GM21576 (cell line): ENCODE results near the gene B4GALNT1.
"Not testable (repeated sequence)": the region's sequence is repeated elsewhere in the genome, so short reads cannot be mapped to it uniquely, and the experiment has no call there.

Experiments used
- ATAC-seq: cut with Tn5 transposase; IDR thresholded peaks from one replicate; pipeline ENCODE4 v1.9.1; 2021; ENCODE audit warnings: mild to moderate bottlenecking, moderate library complexity; ENCODE audit not compliant: unreplicated experiment

Gene B4GALNT1

GRCh38 chr12:57621497-57622292 lies 11.3 kb downstream of the B4GALNT1 start:
- ATAC-seq = no peak

DNA sequence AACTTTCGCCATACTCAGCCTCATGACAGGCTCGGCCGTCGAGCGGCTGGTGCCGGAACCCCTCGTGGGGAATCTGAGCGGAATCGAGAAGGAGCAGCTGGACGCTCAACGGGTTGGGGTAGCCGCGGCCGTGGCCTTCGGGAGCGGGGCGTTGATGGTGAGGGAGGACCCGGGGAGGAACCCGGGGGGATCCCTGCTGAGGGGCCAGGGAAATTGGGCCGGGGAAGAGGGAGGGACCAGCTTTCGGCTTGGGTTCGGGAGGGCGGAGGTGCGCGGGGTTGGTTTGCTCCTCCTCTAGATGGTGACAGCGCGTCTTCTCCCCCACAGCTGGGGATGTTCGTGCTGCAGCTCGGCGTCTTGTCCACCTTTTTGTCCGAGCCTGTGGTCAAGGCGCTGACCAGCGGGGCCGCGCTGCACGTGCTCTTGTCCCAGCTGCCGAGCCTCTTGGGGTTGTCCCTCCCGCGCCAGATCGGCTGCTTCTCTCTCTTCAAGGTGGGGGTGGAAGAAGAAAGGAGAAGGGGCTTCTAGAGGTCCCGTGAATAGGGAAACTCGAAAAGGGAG lies 12.0 kb downstream of the B4GALNT1 start:
- ATAC-seq = no peak

- no peak for ATAC-seq
Observed at GRCh38 chr12:57620245-57620935, 12.6 kb downstream of the B4GALNT1 start.

- no peak for ATAC-seq
Observed at GRCh38 chr12:57619434-57620244, 13.4 kb downstream of the B4GALNT1 start.

DNA sequence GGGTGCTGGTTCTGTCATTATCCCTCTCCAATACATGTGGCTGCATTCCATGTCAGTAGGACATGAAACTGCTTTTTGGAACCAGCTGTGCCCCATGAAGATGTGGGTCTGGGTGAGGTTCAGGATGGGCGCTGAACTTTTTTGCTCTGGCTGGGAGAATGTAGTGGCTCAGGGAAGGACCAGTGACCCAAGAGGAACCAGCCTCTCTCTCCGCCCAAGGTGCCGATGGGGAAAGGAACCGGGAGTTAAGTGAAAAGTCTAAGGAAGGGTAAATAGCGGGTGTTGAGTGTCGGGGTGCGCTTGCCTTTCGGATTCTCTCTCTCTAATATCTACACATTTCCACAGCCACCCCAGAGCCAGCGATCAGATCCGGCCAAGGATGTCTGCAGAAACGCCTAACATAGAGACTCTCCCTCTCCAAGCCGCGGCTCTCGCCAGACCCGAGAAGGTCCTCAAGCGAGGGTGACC lies 14.0 kb downstream of the B4GALNT1 start:
- no peak for ATAC-seq

- ATAC-seq = not testable (repeated sequence)
Observed at GRCh38 chr12:57618431-57618830, 14.6 kb downstream of the B4GALNT1 start.

DNA sequence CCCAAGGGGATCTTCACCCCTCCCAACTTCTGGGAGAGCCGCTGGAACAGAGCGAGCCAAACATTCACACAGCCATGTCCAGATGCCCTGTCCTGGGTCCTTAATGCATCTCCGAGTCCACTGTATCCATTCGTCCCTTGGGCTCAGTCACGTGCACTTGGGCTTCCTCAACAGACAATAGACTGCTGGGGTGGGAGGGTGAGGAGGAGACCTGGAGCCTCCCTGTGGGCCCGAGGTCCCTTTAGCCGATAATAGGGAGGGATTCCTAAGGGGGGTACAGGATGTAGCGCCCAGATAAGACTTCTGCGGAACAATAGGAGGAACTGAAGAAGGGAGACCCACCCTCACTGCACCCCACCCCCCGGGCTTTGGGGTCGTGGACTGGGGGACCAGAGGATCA lies 15.1 kb downstream of the B4GALNT1 start:
- ATAC-seq = no peak

DNA sequence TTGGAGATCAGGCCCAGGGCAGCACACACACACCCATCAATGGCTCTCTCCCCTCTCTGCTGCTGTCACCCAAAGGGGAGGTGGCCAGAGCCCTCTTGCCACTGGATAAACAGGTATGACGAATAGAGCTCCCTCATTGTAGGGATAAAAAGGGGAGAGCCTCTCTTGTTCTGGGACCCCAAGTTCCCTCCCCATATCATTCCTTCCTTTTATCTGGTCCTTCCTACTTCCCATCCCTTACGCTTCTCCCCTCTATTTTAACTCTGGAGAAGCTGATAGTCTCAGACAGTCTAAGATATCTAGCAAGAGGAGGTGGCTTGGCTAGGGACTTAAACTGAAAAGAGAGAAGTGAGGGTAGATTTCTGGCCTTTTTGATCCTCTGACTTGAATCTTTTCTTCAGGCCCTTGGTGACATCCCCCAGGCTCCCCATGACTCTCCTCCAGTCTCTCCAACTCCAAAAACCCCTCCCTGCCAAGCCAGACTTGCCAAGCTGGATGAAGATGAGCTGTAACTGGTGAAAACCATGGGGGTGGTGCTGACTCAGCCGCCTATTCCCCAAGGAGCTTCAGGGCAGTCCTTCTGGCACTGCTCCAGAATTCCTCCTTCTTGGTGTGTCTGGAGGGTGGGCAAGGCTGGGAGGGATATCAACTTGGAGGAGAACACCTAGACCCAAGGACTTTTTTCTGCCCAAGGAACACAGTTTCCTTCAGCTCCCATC lies 16.5 kb downstream of the B4GALNT1 start:
- no peak for ATAC-seq

DNA sequence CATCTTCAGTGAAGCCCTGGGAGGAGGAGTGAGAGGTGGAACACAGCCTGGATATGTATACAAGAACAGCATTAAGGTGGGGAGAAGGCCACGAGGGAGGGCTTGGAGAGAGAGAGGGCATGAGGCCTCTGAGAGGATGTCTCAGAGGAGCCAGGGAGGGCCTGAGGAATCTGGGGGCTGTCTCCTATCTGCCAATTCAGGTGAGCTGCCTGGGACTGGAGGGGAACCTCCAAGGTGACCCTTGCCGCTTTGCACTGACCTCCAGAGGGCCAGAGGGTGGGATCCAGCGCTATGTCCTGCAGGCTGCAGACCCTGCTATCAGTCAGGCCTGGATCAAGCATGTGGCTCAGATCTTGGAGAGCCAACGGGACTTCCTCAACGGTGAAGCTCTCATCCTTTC lies 17.4 kb downstream of the B4GALNT1 start:
- no peak for ATAC-seq

GRCh38 chr12:57614948-57615500 lies 18.0 kb downstream of the B4GALNT1 start:
- ATAC-seq = no peak

DNA sequence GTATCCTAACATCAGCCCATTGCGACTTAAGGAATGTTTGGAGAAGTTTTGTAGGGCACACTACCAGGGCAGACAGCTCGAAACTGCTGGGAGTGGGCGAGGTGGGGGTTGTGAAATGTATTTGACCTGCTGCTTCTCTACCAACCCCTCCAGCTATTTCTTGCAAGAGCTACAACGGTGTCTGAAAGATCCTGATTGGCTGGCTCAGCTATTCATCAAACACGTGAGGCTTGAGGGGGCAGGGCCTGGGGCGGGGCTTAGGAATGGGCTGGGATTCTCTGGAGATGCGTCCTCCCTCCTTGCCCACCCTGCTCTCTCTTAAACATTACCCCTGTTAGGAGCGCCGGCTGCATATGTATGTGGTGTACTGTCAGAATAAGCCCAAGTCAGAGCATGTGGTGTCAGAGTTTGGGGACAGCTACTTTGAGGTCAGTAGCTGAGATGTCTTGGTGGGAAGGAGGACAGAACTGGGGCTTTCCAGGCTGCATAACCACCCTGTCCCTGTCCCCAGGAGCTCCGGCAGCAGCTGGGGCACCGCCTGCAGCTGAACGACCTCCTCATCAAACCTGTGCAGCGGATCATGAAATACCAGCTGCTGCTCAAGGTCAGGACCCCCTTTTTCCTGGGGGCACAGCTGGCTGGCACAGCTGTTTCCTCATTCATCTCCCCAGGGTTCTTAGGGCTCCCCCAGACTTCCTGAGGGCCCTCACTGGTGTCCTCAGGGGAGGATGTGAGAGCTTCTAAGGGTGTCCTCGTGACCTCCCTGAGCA lies 18.6 kb downstream of the B4GALNT1 start:
- peak; percentile 52 for ATAC-seq

DNA sequence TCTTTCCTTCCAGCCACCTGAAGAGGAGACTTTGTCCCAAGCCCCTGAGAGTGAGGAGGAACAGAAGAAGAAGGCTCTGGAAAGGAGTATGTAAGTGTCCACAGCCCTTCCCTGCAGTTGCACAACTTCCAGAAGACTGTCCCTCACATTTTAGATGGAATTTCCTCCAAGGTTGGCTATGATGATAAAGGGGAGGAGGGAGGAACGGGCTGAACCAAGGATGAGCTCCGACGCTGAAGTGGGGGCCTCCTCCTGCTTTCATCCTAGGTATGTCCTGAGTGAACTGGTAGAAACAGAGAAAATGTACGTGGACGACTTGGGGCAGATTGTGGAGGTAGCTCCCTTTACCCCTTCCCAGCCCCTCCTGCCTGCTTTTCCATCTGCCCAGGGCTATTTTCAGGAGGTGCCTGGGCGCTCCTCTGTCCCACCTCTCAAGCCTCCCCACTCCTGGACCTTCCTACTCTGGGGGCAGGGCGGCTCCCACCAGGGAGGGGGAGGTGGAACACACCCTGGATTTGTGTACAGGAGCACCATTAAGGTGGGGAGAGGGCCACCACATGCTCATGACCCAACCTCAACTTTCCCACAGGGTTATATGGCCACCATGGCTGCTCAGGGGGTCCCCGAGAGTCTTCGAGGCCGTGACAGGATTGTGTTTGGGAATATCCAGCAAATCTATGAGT lies 19.4 kb downstream of the B4GALNT1 start:
- no peak for ATAC-seq

DNA sequence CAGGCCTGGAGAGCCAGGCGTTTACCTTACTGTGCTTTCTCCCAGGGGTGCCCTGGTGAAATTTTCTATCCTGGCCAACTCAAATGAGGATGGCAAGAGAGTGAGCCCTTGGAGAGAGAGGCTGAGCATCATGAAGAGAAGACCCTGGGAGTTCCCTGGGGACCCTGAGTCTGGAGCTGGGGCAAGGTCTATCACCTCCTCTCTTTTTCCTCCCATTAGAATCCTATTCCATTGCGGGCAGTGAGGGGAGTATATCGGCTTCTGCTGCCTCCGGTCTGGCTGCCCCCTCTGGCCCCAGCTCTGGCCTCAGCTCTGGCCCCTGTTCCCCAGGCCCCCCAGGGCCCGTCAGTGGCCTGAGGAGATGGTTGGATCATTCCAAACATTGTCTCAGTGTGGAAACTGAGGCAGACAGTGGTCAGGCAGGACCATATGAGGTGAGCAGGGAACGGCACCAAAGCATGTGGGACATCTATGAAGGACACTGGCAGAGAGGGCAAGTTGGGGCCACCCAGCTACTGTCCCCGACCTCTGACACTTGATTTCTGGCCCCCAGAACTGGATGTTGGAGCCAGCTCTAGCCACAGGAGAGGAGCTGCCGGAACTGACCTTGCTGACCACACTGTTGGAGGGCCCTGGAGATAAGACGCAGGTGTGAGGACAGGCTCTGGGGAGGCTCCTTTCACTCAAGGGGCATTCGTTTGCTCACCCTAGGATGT lies 20.1 kb downstream of the B4GALNT1 start:
- ATAC-seq = no peak

- no peak for ATAC-seq
Observed at GRCh38 chr12:57611827-57612710, 20.9 kb downstream of the B4GALNT1 start.

DNA sequence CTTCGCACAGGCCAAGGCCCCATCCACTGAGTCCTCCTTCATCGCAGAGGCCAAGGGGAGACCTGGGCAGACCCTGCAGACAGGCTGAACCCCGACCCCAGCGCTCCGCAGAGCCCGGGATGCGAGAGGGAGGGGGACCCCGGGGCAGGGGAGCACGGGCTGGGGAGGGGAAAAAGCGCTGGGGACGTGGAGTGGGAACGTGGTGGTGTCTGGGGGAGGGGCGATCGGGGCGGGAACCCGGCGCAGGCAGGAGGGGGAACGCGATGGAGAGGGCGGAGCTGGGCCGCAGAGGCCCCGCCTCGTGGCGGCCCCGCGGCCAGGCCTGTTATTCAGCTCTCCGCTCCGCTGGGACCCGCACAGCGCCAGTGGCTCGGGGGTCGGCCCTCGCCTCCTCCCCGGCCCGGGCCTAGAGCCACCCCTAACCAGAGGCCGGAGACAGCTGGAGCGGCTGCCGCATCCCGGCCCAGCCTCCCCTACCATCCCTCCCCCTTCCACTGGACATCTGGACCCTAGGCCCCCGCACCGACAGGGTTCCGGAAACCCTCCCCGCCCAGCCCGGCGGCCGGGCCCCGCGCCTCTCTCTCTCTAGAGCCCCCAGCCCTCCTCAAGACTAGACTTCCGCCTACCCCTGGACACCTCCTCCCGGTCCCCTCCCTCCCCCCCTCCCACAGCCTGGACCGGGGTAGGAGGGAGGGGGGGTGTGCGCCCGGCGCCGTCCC lies 21.7 kb downstream of the B4GALNT1 start, which contains the start of gene ARHGEF25:
Gene ARHGEF25 (plus strand): TSS at position 328 of the 719 bp plus-strand sequence. CDS start 460 bp downstream, outside the sequence.
- ATAC-seq = no peak

GRCh38 chr12:57610554-57611107 lies 22.4 kb downstream of the B4GALNT1 start:
- no peak for ATAC-seq
